Posterior cingulate gyrus (tissue), 11 donors: ENCODE results near the gene COL15A1.

Experiments
- DNase-seq, 10 donors: peaks; one replicate each; pipeline versions ENCODE4 v3.0.0 to v3.0.0-alpha.2; 2020 to 2021; ENCODE audit warnings: mixed read lengths in 3 of 10
- intact Hi-C: fragments of 100-400 bp; cut with DNase I; formaldehyde crosslinking; loops from one replicate; pipeline ENCODE4 v1.15.1; 2023

The COL15A1 gene

DNA sequence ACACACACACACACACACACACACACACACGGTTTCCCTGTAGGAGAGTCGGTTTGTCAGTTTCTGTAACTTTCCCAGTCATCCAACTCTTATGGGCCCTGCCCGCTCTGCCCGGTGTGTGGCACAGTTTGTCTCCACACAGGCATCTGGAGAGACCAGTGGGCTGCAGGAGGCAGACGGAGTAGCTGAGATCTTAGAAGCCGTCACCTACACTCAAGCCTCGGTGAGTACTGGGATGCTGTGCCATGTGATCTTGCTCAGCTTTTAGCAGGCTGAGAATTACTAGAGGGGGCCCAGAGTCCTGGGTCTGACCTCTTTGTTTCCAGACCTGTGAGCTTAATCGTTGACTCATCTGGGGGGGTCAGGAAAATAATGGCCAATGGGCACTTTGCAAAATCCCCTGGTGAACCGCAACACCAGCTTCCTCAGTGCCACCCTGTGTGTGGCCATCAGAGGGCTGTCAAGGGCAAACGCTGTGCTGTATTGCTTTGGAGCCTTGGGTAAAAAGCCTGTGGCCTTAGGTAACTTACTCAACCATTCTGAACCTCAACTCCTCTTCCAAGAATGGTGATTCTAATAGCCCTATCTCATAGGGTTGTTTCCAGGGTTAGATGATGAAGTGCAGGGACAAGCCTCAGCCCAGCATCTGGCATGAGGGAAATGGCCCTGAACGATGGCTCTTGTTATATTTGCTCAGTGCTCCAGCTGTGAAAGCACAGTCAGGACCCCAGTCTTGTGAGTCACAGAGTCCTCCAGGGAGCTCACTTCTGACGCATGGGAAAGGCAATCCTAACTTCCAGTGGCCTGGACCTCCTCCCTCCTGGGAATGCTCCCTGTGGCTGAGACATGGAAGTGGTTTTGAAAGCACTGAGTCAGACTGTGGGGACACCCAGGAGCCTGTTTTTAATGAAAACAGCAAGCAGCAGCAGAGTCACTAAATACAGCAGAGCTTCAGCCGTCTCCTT is 45.6 kb downstream of the COL15A1 start:
- peak in 1 of 10 donors; percentile 64 for DNase-seq
- intact Hi-C loops = no loop called here

DNA sequence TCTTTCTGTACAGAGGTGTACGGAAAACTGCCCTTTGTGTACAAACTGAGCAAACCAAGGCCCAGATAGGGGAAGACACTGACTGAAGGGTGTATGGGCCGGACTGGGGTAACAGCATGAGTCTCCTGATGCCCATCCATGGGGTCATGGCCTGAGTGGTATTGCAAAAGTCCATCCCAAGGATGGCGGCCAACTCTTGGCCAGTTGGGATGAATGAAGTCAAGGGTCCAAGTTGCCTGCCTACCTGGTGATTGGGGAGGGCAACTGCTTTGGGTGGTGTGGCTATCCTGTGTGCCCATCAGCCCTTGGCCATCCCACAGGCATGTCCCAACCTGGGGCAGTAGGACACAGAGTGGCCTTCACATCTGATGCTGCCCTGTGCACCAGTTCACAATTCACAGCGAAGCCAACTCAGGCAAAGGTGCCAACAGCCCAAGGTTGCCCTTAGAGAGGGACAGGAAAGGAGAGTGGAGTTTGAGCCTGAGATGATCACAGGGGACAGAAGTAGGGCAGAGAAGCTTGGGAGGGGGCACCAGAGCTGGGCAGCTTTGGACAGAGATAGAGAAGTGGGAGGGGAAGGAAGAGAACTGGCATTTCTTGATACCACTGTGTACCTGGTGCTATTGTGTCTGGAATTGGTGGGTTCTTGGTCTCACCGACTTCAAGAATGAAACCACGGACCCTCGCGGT is 46.6 kb downstream of the COL15A1 start:
- intact Hi-C loops = no loop called here
- peak in 2 of 10 donors; percentile 51 to 64 for DNase-seq

GRCh38 chr9:98992107-98992884 is 48.6 kb downstream of the COL15A1 start:
- no peak for DNase-seq
- intact Hi-C loops = no loop called here

DNA sequence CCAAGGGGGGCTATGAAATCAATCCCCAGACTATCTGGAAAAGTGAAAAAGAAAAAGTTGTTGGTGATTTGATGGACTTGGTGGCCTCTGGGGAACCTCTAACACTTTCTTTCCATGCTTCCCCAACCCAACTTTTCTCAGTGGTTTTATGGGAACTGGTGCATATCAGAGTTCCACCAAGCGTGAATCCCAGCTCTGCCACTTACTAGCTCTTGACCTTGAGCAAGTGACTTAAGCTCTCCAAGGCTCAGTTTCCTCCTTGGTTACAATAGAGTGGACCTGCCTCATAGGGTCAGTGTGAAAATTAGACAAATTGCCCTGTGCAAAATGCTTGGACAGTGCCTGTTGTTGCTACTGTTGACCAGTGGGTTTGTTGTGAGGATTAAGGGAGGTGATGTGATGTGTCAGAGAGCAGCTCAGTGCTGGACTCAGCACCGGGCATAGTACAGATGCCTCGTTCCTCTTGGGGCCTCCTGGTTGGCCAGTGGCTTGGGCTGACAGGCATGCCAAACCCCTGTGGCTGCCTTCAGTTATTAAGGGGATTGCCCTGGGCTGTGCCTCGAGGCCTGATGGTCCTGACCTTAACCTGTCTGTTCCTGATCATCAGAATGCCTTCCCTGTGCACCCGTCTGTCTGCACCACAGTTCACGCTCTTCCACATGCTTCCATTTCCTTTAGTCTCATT is 49.3 kb downstream of the COL15A1 start:
- DNase-seq = no peak
- intact Hi-C loops = no loop called here

GRCh38 chr9:98993570-98993945 is 49.9 kb downstream of the COL15A1 start:
- DNase-seq = no peak
- intact Hi-C loops = no loop called here

DNA sequence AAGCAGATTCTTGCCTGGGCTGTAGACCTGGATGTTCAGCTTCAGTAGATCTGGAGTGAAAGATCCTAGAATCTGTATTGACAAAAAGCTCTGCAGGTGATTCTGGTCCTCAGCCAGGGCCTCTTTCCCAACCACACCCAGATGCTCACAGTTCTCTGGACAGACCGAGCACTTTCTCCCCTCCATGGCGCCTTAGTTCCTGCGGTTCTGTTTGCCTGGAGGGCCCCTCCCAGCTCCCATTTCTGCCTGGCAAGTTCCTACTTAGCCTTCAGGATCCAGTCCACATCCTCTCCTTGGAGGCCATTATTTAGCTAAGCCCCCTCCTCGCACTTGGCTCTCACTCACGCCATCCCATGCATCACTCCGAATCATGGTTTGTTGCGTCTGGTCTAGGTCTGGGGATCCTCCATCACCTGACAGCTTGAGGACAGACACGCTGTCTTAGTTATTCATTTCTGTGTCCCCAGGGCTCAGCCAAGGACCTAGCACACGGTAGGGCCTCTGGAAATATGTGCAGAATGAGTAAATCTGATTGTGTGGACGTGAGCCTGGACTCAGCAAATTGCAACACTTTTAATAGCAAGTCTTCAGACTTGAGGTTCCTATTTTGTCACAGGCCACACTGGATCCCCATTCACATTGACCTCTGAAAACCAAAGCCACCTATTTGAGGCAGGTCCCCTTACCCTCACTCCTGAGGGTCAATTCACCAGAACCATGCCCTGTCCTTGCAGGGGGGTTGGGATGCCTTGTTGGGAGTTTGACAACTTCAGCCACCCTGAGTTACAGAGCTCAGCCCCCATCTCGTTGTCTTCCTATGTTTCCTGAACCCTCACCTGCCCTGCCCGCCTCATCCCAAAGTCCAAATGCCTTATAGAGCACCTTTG is 50.7 kb downstream of the COL15A1 start:
- no peak for DNase-seq
- intact Hi-C loops = no loop called here

DNA sequence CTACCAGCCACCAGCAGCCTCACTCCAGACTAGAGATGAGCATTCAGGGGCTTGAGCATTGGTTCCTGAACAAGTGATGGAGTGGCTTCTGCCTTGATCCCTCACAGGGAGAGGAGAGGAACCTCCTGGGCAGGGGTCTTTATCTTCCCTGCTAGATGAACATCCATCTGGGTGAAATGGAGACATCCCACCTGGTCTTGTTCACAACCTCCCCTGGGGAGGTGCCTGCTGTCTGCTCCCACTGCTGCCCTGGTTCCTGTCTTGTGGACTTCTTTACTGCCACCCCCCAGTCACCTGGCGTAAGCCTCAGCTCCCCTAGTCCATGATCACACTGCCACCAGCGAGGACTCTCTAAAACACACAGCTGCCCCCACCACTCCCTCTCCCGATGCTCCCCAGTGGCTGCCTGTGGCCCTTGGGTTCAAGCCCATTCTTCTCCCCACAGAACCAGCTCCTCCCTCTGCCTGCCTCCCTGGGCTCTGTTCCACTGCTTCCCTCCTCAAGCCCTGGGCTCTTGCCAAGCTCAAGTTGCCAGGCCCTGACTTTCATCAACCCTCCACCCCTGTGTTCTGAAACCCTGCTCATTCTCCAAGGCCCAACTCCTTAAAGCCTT is 51.5 kb downstream of the COL15A1 start:
- DNase-seq = peak in 2 of 10 donors; percentile 40 to 83
- intact Hi-C loops = no loop called here

- no peak for DNase-seq
- intact Hi-C loops = no loop called here
Observed at GRCh38 chr9:98995971-98996504, 52.3 kb downstream of the COL15A1 start.

GRCh38 chr9:98997604-98998003 is 53.9 kb downstream of the COL15A1 start:
- intact Hi-C loops = loop anchor here (2.0 kb wide), 2 partner anchors 21 to 149 kb away; no protein-coding TSS in a partner anchor

DNA sequence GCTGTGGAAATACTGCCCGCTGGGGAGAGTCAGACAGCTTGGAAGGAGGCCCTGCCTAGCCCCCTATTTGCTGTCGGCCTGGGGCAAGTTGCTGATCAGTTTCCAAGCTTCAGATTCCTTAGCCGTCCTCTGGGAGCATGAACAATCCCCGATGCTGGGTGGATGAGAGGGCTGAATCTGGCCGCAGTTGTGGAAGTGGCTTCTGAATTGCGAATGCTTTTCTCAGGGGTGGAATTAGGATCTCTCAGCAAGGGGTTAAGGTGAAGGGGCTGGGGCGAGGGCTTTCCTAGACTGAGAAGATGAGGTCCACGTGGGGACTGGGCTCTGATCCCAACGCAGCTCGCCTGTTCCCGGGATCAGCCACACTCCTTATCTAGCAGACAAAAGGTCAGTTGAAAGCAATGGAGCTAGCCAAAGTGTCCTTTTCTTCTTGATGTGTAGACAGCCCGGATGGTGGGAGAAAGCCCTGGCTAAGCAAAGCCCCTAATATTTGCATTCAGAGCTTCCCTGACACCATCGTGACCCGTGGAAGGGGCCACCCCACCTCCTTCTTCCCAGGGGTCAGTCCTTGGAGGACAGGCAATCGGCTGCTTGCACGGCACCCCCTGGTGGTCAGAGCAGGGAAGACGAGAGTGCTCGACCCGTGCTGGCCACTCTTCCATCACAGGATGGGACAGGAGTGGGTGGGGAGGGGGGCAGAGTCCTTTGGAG is 54.9 kb downstream of the COL15A1 start:
- intact Hi-C loops = loop anchor here (1.0 to 2.0 kb wide), 3 partner anchors 22 to 150 kb away; no protein-coding TSS in a partner anchor
- peak in 9 of 10 donors; percentile 65 to 96 (median 85) for DNase-seq

More at GRCh38 chr9:98997604-98998003, 53.9 kb downstream of the COL15A1 start:
- DNase-seq = no peak

DNA sequence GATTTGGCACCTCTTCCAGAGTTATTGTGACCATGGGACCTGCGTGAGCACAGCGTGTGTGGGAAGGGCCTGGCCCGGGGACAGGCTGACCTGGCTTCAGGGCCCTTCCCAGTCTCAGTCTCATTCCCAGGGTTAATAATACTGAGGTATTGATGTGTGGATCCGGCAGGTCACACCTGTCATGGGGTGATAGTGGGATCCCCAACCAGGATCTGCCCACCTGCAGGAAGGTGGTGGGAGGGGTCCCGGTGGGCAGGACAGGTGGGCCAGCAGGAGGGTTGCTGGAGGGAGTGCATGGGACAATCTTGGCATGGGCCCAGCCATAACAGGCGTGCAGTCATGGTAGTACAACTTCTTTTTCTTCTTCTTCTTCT is 55.4 kb downstream of the COL15A1 start:
- DNase-seq = peak in 1 of 10 donors; percentile 70
- intact Hi-C loops = loop anchor here (1.0 to 2.0 kb wide), 3 partner anchors 22 to 150 kb away; no protein-coding TSS in a partner anchor

- peak in 6 of 10 donors; percentile 51 to 93 (median 60) for DNase-seq
- intact Hi-C loops = loop anchor here (1.0 to 5.0 kb wide), 2 partner anchors 140 to 193 kb away; partner anchors contain the start of gene GALNT12
Observed at GRCh38 chr9:99000476-99001395, 57.0 kb downstream of the COL15A1 start.

DNA sequence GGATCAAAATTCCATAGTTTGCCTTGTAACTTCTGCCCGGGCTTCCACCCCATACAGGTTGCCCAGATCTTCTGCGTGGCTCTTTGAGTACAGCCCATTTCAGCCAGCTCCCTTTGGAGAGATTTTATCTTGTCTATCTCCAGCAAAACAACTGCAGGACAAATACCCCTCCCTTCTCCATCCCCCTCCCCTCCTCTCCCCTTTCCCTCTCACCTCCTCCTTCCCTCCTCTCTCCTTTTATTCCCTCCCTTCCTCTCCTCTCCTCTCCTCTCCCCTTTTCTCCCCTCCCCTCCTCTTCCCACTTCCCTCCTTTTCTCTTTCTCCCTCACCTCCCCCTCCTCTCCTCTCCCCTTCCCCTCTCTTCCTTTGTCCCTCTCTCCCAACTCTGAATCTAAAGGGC is 58.2 kb downstream of the COL15A1 start:
- intact Hi-C loops = loop anchor here (5.0 kb wide), 1 partner anchor 195 kb away; the partner anchor contains the start of gene GALNT12
- DNase-seq = no peak

- intact Hi-C loops = loop anchor here (5.0 kb wide), 1 partner anchor 195 kb away; the partner anchor contains the start of gene GALNT12
- DNase-seq = no peak
Observed at GRCh38 chr9:99002706-99003105, 59.0 kb downstream of the COL15A1 start.

- intact Hi-C loops = loop anchor here (5.0 kb wide), 1 partner anchor 196 kb away; the partner anchor contains the start of gene GALNT12
- DNase-seq = peak in 1 of 10 donors; percentile 72
Observed at GRCh38 chr9:99003308-99003707, 59.6 kb downstream of the COL15A1 start.

DNA sequence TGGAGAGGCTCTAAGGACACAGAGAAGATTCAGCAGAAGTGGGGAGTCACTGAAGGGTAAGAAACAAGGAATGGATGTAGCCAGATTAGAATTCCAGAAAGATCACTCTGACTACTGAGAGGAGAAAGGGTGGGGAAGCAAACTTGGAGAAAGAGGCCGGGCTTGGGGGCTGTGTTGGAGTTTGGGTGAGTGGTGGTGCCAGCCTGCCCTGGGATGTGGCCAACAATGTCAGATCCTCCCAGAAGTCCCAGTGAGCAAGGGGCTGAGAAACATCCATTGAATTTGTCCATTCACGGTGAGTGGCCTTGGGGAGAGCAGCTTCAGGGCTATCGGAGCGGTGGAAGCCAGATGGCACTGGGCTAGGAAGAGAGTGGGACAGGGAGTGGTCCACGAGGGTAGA is 60.4 kb downstream of the COL15A1 start:
- DNase-seq = no peak
- intact Hi-C loops = loop anchor here (5.0 kb wide), 1 partner anchor 197 kb away; the partner anchor contains the start of gene GALNT12
